AG04450 (cell line): ENCODE results near the gene ZDHHC7. TPM values are rescaled to one million over a fixed set of nuclear protein-coding genes. Genes with fewer than 3 reads are reported as not detected.
"Not testable (repeated sequence)": the region's sequence is repeated elsewhere in the genome, so short reads cannot be mapped to it uniquely, and the experiment has no call there.

Source experiments
- CTCF ChIA-PET: fragments of 300-600, 350-600 bp; formaldehyde crosslinking; extraction: SDS; loops from one replicate; lab custom pipeline; 2022; ENCODE audit warnings: antibody characterized with exemption, inconsistent platforms; lab: Charles Lee
- POLR2A ChIA-PET: fragments of 350-600 bp; formaldehyde crosslinking; extraction: SDS; loops from one replicate; lab custom pipeline; 2021; ENCODE audit warnings: antibody characterized with exemption, inconsistent platforms; lab: Yijun Ruan, JAX
- DNase-seq: peaks from one replicate; pipeline ENCODE4 v3.0.0-alpha.2; 2011; ENCODE audit warnings: low read depth, low spot score
- H3K27ac ChIP-seq: one replicate; pipeline ENCODE4 v1.5.1; 2012; ENCODE audit warnings: low read depth, low read length, control low read depth
- H3K27me3 ChIP-seq: one replicate; pipeline ENCODE4 v1.6.0; 2012; ENCODE audit warnings: low read length; ENCODE audit not compliant: control insufficient read depth, insufficient read depth
- H3K4me3 ChIP-seq: 2 replicates; pipeline ENCODE4 v1.5.1; 2011; ENCODE audit warnings: mild to moderate bottlenecking, low read depth, low read length, control low read depth
- H3K9me3 ChIP-seq: 2 replicates; pipeline ENCODE4 v1.5.1; 2012; ENCODE audit warnings: low read length; ENCODE audit not compliant: control insufficient read depth, insufficient read depth
- polyA plus RNA-seq: library from polyadenylated mRNA; depleted of rRNA; stranded (reverse); fragments of >200 nt; gene quantifications from 2 replicates; pipeline ENCODE4 v1.2.3, GENCODE V29; 2011
- TF ChIP-seq, protein P1 (sequence below): IDR thresholded peaks from 2 replicates; pipeline ENCODE4 v1.5.1; 2011; ENCODE audit warnings: low read depth, low read length, control low read depth, inconsistent platforms

The ZDHHC7 gene
- polyA plus RNA-seq, 1 experiment = 136 TPM

DNA sequence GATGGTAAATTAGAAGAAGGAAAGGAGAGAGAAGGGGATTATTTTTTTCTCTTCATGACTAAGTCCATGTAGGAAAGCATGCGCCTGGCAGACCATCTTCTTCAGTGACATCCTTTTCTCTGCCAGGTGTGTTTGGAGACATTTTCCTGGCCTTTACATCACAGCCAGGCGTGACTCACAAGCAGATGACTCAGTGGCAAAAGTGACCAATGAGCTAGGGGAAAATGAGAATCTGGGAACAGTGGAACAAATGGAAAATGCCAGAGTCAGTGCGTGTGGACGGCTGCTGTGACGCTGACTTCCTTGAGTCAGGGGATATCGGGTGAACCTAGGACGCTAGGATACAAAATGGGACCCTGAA lies 25.7 kb upstream of the ZDHHC7 start:
- Histone ChIP-seq H3K27me3 (no peaks in the 10 kb centered on the region), H3K4me3 (no peak overlapping the region), H3K9me3 (no peaks in the 10 kb centered on the region), H3K27ac (peak overlapping the region; percentile 31)
- ChIA-PET CTCF (no interaction called here), POLR2A (no interaction called here)
- TF ChIP-seq, protein P1, sequence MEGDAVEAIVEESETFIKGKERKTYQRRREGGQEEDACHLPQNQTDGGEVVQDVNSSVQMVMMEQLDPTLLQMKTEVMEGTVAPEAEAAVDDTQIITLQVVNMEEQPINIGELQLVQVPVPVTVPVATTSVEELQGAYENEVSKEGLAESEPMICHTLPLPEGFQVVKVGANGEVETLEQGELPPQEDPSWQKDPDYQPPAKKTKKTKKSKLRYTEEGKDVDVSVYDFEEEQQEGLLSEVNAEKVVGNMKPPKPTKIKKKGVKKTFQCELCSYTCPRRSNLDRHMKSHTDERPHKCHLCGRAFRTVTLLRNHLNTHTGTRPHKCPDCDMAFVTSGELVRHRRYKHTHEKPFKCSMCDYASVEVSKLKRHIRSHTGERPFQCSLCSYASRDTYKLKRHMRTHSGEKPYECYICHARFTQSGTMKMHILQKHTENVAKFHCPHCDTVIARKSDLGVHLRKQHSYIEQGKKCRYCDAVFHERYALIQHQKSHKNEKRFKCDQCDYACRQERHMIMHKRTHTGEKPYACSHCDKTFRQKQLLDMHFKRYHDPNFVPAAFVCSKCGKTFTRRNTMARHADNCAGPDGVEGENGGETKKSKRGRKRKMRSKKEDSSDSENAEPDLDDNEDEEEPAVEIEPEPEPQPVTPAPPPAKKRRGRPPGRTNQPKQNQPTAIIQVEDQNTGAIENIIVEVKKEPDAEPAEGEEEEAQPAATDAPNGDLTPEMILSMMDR = no peak
- peak; percentile 36 for DNase-seq

DNA sequence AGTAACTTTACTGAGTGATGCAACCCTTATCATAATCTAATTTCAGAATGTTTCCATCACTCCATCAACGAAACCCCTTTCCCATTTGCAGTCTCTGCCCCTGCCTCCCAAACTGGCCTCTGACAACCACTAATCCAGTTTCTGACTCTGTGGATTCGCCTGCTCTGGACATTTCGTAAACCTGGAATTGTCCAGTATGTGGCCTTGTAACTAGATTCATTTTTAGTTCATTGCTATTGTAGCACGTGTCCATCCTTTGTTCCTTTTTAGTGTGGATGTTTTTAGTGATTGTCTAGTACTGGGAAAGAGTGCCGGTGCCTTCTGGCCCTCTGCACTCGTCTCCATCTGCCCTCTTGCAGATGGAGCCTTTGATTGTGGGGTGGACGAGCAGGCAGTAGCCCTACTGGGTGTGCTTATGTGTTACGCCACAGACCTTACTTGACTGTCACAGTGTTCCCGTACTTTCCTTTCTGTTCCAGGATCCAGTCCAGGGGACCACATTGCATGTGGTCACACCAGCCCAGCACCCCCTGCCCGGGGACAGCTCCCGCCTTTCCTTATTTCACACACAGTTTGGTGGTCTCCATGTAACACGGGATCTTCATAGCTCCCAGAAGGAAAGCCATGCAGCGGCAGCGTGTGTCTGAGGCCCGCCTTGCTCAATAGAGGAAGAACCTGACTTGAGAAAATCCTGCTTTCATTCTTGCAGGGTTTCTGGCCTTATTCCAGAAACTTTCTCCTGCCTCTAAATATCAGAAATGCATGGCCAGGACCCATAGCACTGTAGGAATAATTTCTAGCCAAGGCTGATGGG lies 25.1 kb upstream of the ZDHHC7 start:
- Histone ChIP-seq H3K27ac (peak overlapping the region; percentile 21), H3K27me3 (no peaks in the 10 kb centered on the region), H3K4me3 (no peak overlapping the region), H3K9me3 (no peaks in the 10 kb centered on the region)
- no peak for DNase-seq
- ChIA-PET CTCF (no interaction called here), POLR2A (no interaction called here)
- TF ChIP-seq, protein P1 = no peak

DNA sequence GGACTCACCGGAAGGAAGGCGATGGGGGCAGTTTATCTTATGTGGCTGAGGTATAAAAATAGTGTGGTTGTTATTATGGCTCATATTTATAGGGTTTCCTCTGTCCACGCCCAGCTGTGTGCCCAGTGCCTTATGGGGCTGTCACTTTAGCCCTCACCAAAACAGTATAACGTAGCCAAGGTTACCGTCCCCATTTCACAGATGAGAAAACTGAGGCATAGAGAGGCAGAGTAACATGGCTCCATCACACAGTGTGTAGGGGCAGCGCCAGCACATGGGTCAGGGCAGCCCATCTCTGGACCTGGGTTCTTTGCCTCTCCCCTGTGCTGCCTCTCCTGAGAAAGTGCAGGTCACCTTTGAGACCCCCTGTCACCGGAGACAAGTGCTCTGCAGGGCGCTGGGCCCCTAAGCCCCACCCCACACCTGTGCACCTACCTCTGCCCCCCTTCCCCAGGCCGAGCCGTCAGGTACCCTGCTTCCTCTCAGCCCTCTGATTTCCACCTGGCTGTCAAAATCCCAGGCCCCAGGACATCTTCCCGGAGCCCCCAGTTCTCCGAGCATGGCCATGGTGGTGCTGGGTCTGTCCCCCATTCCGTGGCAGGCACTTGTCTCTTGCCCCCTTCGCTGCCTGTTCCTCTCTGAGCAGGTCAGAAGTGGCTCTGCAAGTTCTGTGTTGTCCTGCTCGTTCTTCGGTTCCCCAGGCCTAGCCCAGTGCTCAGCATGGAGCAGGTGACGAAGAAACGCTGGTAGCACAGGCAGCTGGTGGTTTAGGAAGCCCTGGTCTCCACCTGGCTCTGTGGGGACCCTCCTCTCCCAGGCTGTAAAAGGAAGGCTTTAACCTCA lies 23.5 kb upstream of the ZDHHC7 start:
- Histone ChIP-seq H3K27me3 (no peaks in the 10 kb centered on the region), H3K9me3 (no peaks in the 10 kb centered on the region), H3K27ac (no peak overlapping the region), H3K4me3 (no peak overlapping the region)
- TF ChIP-seq, protein P1 = no peak
- no peak for DNase-seq
- ChIA-PET CTCF (no interaction called here), POLR2A (no interaction called here)

DNA sequence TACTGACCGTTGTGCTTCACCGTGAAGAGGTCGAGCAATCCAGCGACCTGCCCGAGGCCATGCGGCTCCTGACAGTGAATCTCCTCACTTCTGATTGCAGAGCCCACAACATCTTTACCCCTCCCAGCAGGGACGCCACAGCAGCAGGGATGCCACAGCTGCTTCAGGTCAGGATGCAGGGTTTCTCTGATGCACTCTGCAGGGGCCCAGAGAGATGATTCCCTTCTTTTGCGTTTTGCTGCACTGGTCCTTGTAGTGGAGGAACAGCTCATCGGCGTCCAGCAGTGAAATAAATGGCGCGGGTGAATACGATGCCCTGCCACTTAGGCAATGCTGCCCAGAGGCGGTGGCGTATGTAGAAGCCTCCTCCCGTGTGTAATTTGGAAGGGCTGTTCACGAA lies 21.8 kb upstream of the ZDHHC7 start:
- Histone ChIP-seq H3K27ac (no peak overlapping the region), H3K9me3 (no peaks in the 10 kb centered on the region; the same call in 1 of the 2 replicates), H3K27me3 (no peaks in the 10 kb centered on the region), H3K4me3 (no peak overlapping the region)
- ChIA-PET CTCF (no interaction called here), POLR2A (no interaction called here)
- no peak for DNase-seq
- TF ChIP-seq, protein P1 = no peak

DNA sequence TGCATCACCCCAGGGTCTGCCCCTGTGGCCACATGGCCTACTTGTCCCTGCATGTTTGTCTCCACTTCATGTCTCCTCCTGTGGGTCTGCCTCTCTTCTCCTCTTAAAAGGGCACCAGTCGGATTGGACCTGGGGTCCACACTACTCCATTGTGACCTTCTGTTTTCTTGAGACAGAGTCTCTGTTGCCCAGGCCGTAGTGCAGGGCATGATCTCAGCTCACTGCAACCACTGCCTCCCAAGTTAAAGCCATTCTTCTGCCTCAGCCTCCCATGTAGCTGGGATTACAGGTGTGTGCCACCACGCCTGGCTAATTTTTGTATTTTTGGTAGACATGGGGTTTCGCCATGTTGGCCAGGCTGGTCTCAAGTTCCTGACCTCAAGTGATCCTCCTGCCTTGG lies 20.9 kb upstream of the ZDHHC7 start:
- POLR2A ChIA-PET, CTCF ChIA-PET: not testable (repeated sequence)

More for the DNA sequence above, 20.9 kb upstream of the ZDHHC7 start:
- H3K9me3 ChIP-seq, H3K27ac ChIP-seq, H3K27me3 ChIP-seq, H3K4me3 ChIP-seq, DNase-seq: not testable (repeated sequence)
